ENCODE measurements around the gene CFAP73. TPM values are rescaled to one million over a fixed set of nuclear protein-coding genes. Genes with fewer than 3 reads are reported as not detected.

The CFAP73 gene
- total and polyA plus RNA-seq, 2 of the 8 experiments (the other 6 are each of a cell fraction or from before 2014, with no cell fraction given), result 0.45 to 0.56 TPM

GRCh38 chr12:113164014-113164413 lies 14.5 kb downstream of the CFAP73 start (continued):
- TF ChIP-seq CHD7 (IDR thresholded peaks at IDR 0.05; ENCODE audit: insufficient replicate concordance, low read length), result no peak
- TF ChIP-seq TBP (IDR thresholded peaks at IDR 0.05; ENCODE audit: low read depth, low read length), result no peak
- TF ChIP-seq NANOG (IDR thresholded peaks at IDR 0.05; ENCODE audit: insufficient read depth, low read depth, low read length, poor library complexity, severe bottlenecking), result no peak
- no peak for TF ChIP-seq GABPA (IDR thresholded peaks at IDR 0.05; ENCODE audit: borderline replicate concordance, insufficient read depth, low read length)

Measured in H1 (cell line).